A549 (cell line): ENCODE results near the gene ADORA3. TPM values are rescaled to one million over a fixed set of nuclear protein-coding genes. Genes with fewer than 3 reads are reported as not detected.
A peak's percentile ranks its signal among the peaks of the same experiment; 100 is the strongest.

Experiments
- ATAC-seq, 2 experiments: fragments of 200-7000 bp in 1 of 2; fragments of >200 bp in 1 of 2; cut with Nextera tagmentation in 1 of 2; cut with Tn5 transposase in 1 of 2; 3 replicates each; pipeline versions ENCODE4 v1.8.0 to v1.9.1; 2018 to 2020; ENCODE audit warnings: mild to moderate bottlenecking in 1 of 2, moderate library complexity in 1 of 2
- CTCF ChIA-PET: fragments of 300-600 bp; sonication (Branson Sonifier 250); formaldehyde crosslinking; extraction: SDS; loops from one replicate; lab custom pipeline; 2021; ENCODE audit warnings: antibody characterized with exemption, inconsistent platforms; lab: Yijun Ruan, JAX
- POLR2A ChIA-PET: fragments of 350-600 bp; formaldehyde crosslinking; extraction: SDS; loops from one replicate; lab custom pipeline; 2021; ENCODE audit warnings: antibody characterized with exemption, inconsistent platforms; lab: Yijun Ruan, JAX
- DNase-seq, 2 experiments: peaks; one replicate each; pipeline versions ENCODE4 v3.0.0 to v3.0.0-alpha.2; 2011 to 2016; ENCODE audit warnings: low read depth in 1 of 2, low spot score in 1 of 2
- FAIRE-seq: peaks from 2 replicates; lab custom pipeline; 2011; peaks lifted over from hg19 to GRCh38; lab: Jason Lieb, UNC
- H3K27ac ChIP-seq, 2 experiments: fragments of >200 bp; sonication (Bioruptor Twin); formaldehyde crosslinking; 3 replicates each; pipeline ENCODE4 v1.5.1; 2016 to 2017
- H3K4me1 ChIP-seq: fragments of >200 bp; sonication (Bioruptor Twin); formaldehyde crosslinking; 3 replicates; pipeline ENCODE4 v1.6.1; 2016
- H3K4me2 ChIP-seq: fragments of >200 bp; sonication (Bioruptor Twin); formaldehyde crosslinking; 3 replicates; pipeline ENCODE4 v1.6.1; 2016
- H3K4me3 ChIP-seq: fragments of >200 bp; sonication (Bioruptor Twin); formaldehyde crosslinking; 3 replicates; pipeline ENCODE4 v1.5.1; 2016
- H3K9me3 ChIP-seq: fragments of >200 bp; sonication (Bioruptor Twin); formaldehyde crosslinking; 3 replicates; pipeline ENCODE4 v1.6.1; 2016
- BHLHE40 ChIP-seq: IDR thresholded peaks from 2 replicates; pipeline ENCODE4 v1.6.1; 2012; ENCODE audit warnings: low read depth, low read length, inconsistent platforms
- CHD2 ChIP-seq: fragments of 150-350 bp; IDR thresholded peaks from 2 replicates; pipeline ENCODE4 v1.6.1; 2014; ENCODE audit warnings: low read length; ENCODE audit not compliant: partially characterized antibody
- EP300 ChIP-seq, 2 experiments: fragments of >200 bp; sonication (Bioruptor Twin); formaldehyde crosslinking; IDR thresholded peaks; 2 replicates in 1 of 2; 3 replicates in 1 of 2; pipeline ENCODE4 v1.6.1; 2016 to 2017
- ESRRA ChIP-seq: fragments of 150-350 bp; IDR thresholded peaks from 2 replicates; pipeline ENCODE4 v1.6.1; 2014; ENCODE audit warnings: mild to moderate bottlenecking, low read length, borderline replicate concordance
- FOXS1 ChIP-seq: fragments of 250-450 bp; sonication (Bioruptor Pico); IDR thresholded peaks from 2 replicates; pipeline ENCODE4 v1.5.0; 2020; ENCODE audit warnings: mild to moderate bottlenecking, moderate library complexity
- GATA3 ChIP-seq: IDR thresholded peaks from 2 replicates; pipeline ENCODE4 v1.6.1; 2012; ENCODE audit warnings: borderline replicate concordance
- HDAC2 ChIP-seq: fragments of 200-600 bp; sonication (generic); IDR thresholded peaks from 2 replicates; pipeline ENCODE4 v1.6.1; 2016
- HEYL ChIP-seq: fragments of 250-450 bp; sonication (Bioruptor Pico); IDR thresholded peaks from 2 replicates; pipeline ENCODE4 v1.8.0; 2021; ENCODE audit warnings: mild to moderate bottlenecking, moderate library complexity
- HOXB5 ChIP-seq: fragments of 250-450 bp; sonication (Bioruptor Pico); IDR thresholded peaks from 2 replicates; pipeline ENCODE4 v1.5.0; 2020; ENCODE audit warnings: mild to moderate bottlenecking, moderate library complexity
- JUNB ChIP-seq: fragments of >200 bp; sonication (Bioruptor Twin); formaldehyde crosslinking; IDR thresholded peaks from 2 replicates; pipeline ENCODE4 v1.6.1; 2016
- KDM1A ChIP-seq: fragments of 200-600 bp; sonication (generic); IDR thresholded peaks from 2 replicates; pipeline ENCODE4 v1.6.1; 2016; ENCODE audit warnings: low read depth, mild to moderate bottlenecking
- KDM5A ChIP-seq: fragments of 200-600 bp; sonication (generic); IDR thresholded peaks from 2 replicates; pipeline ENCODE4 v1.6.1; 2016; ENCODE audit warnings: antibody characterized with exemption, mild to moderate bottlenecking
- MYC ChIP-seq: IDR thresholded peaks from 2 replicates; pipeline ENCODE4 v1.6.1; 2012; ENCODE audit warnings: mild to moderate bottlenecking, inconsistent platforms, low read length, improper control_type of control experiment, borderline replicate concordance
- NFE2L2 ChIP-seq: fragments of 150-350 bp; conservative IDR thresholded peaks from 2 replicates; pipeline ENCODE4 v1.6.1; 2014; ENCODE audit warnings: low read length
- NPAS2 ChIP-seq: fragments of 250-450 bp; sonication (Bioruptor Pico); IDR thresholded peaks from 2 replicates; pipeline ENCODE4 v1.8.0; 2022; ENCODE audit warnings: mild to moderate bottlenecking, moderate library complexity, borderline replicate concordance
- POLR2AphosphoS2 ChIP-seq: conservative IDR thresholded peaks from 2 replicates; pipeline ENCODE4 v1.6.1; 2012; ENCODE audit warnings: low read length, improper control_type of control experiment, inconsistent platforms
- RARB ChIP-seq: fragments of 250-450 bp; sonication (Bioruptor Pico); IDR thresholded peaks from 2 replicates; pipeline ENCODE4 v1.8.0; 2021; ENCODE audit warnings: mild to moderate bottlenecking, moderate library complexity
- RFX5 ChIP-seq: fragments of 450-650 bp; IDR thresholded peaks from 2 replicates; pipeline ENCODE4 v1.7.1; 2014; ENCODE audit warnings: antibody characterized with exemption, mild to moderate bottlenecking, moderate library complexity
- RNF2 ChIP-seq: fragments of 200-600 bp; sonication (generic); IDR thresholded peaks from 2 replicates; pipeline ENCODE4 v1.6.1; 2016; ENCODE audit warnings: low read depth, mild to moderate bottlenecking, antibody characterized with exemption, moderate library complexity, borderline replicate concordance
- SREBF2 ChIP-seq: fragments of 450-650 bp; IDR thresholded peaks from 2 replicates; pipeline ENCODE4 v1.6.1; 2014; ENCODE audit warnings: mild to moderate bottlenecking, moderate library complexity
- TP53 ChIP-seq: fragments of 250-450 bp; sonication (Bioruptor Pico); IDR thresholded peaks from 2 replicates; pipeline ENCODE4 v1.5.0; 2021; ENCODE audit warnings: mild to moderate bottlenecking, moderate library complexity
- ZNF302 ChIP-seq: fragments of 250-450 bp; sonication (Bioruptor Pico); IDR thresholded peaks from 2 replicates; pipeline ENCODE4 v1.9.0; 2021; ENCODE audit warnings: inconsistent platforms, mild to moderate bottlenecking, moderate library complexity
- WGBS: methylation state at CpG from one replicate; pipeline ENCODE4 v1.1.6; 2017; ENCODE audit errors: missing lambda C conversion rate; 5-methylcytosine and 5-hydroxymethylcytosine counted together
- polyA plus RNA-seq, 4 experiments: library from polyadenylated mRNA; depleted of rRNA in 3 of 4; stranded (reverse); fragments of >200 nt; fragmentation: RNase III in 1 of 4; extraction: RNeasy Plus Mini Kit Qiagen cat#74134 plus additional on column Dnase treatment in 1 of 4; gene quantifications; 2 replicates in 3 of 4; 3 replicates in 1 of 4; pipeline ENCODE4 v1.2.3, GENCODE V29; 2011 to 2017
- TF ChIP-seq, protein P1 (sequence below): fragments of >200 bp; sonication (Bioruptor Twin); formaldehyde crosslinking; IDR thresholded peaks from 3 replicates; pipeline ENCODE4 v1.6.1; 2016
- TF ChIP-seq, protein P2 (sequence below): fragments of 450-650 bp; IDR thresholded peaks from 2 replicates; pipeline ENCODE4 v1.6.1; 2014; ENCODE audit warnings: antibody characterized with exemption
- TF ChIP-seq, protein P3 (sequence below): IDR thresholded peaks from 2 replicates; pipeline ENCODE4 v1.6.1; 2012
- TF ChIP-seq, protein P4 (sequence below): fragments of 250-450 bp; sonication (Bioruptor Pico); IDR thresholded peaks from 2 replicates; pipeline ENCODE4 v1.5.0; 2020; ENCODE audit warnings: low read depth, mild to moderate bottlenecking, moderate library complexity
- TF ChIP-seq, protein P5 (sequence below): IDR thresholded peaks from 2 replicates; pipeline ENCODE4 v1.6.1; 2012; ENCODE audit warnings: low read depth, borderline replicate concordance
- TF ChIP-seq, protein P6 (sequence below): fragments of >200 bp; sonication (Bioruptor Twin); formaldehyde crosslinking; IDR thresholded peaks from 3 replicates; pipeline ENCODE4 v1.5.1; 2016
- TF ChIP-seq, protein P7 (sequence below): fragments of 150-350 bp; IDR thresholded peaks from 2 replicates; pipeline ENCODE4 v1.6.1; 2014; ENCODE audit warnings: low read depth, mild to moderate bottlenecking, low read length

ADORA3 gene
- polyA plus RNA-seq, 2 of the 4 experiments (the other 2 are of a cell fraction) = not detected

DNA sequence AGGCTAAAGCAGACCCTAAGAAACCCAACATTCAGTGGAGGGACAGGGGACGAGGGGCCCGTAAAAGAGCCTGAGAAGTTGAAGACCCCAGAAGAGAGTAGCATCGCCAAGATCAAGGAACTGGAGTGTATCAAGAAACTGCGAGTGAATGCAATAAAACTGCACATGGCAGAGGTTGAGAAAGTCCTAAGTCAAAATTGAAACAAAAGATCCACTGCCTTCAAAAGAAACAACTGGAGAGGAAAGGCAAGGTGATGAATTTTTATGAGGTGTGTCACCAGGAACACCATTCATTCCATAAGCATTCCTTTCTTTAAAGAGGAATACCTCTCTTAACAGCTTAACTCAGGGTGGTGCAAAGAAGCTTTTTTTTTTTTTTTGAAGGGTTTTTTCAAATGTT is 38.3 kb upstream of the ADORA3 start:
- Histone ChIP-seq H3K27ac (peak overlapping the region in 1 of 2 experiments; percentile 58; a peak in 2 of 6 replicates), H3K4me3 (no peak overlapping the region), H3K4me1 (peaks cover 17% of the 10 kb centered on the region; the same call in 2 of the 3 replicates), H3K4me2 (peak overlapping the region; percentile 48; the same call in 2 of the 3 replicates), H3K9me3 (no peaks in the 10 kb centered on the region)
- ATAC-seq (peak; percentile 34 to 56; a peak in 4 of 6 replicates), DNase-seq (no peak), FAIRE-seq (no peak)
- 23% methylated on average over 4 of the region's 4 CpGs for WGBS
- ChIA-PET POLR2A (interaction anchor here (0.5 to 1.3 kb wide), 3 partner anchors 11 to 197 kb away, joined by 3 read pairs; partner anchors contain the start of gene INKA2), CTCF (interaction anchor here (0.6 kb wide), 1 partner anchor 10 kb away, joined by 3 read pairs; no protein-coding TSS in a partner anchor)
- TF ChIP-seq HDAC2 (no peak), BHLHE40 (no peak), MYC (no peak), POLR2AphosphoS2 (no peak), NFE2L2 (no peak), KDM5A (no peak), FOXS1 (CRISPR knock-in tag) (no peak), ESRRA (no peak), CHD2 (no peak), SREBF2 (no peak), NPAS2 (CRISPR knock-in tag) (no peak)
- TF ChIP-seq, protein P1, sequence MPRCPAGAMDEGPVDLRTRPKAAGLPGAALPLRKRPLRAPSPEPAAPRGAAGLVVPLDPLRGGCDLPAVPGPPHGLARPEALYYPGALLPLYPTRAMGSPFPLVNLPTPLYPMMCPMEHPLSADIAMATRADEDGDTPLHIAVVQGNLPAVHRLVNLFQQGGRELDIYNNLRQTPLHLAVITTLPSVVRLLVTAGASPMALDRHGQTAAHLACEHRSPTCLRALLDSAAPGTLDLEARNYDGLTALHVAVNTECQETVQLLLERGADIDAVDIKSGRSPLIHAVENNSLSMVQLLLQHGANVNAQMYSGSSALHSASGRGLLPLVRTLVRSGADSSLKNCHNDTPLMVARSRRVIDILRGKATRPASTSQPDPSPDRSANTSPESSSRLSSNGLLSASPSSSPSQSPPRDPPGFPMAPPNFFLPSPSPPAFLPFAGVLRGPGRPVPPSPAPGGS = no peak
- TF ChIP-seq, protein P2, sequence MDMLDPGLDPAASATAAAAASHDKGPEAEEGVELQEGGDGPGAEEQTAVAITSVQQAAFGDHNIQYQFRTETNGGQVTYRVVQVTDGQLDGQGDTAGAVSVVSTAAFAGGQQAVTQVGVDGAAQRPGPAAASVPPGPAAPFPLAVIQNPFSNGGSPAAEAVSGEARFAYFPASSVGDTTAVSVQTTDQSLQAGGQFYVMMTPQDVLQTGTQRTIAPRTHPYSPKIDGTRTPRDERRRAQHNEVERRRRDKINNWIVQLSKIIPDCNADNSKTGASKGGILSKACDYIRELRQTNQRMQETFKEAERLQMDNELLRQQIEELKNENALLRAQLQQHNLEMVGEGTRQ = no peak
- TF ChIP-seq, protein P3, sequence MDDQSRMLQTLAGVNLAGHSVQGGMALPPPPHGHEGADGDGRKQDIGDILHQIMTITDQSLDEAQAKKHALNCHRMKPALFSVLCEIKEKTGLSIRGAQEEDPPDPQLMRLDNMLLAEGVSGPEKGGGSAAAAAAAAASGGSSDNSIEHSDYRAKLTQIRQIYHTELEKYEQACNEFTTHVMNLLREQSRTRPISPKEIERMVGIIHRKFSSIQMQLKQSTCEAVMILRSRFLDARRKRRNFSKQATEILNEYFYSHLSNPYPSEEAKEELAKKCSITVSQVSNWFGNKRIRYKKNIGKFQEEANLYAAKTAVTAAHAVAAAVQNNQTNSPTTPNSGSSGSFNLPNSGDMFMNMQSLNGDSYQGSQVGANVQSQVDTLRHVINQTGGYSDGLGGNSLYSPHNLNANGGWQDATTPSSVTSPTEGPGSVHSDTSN = no peak
- TF ChIP-seq, protein P4, sequence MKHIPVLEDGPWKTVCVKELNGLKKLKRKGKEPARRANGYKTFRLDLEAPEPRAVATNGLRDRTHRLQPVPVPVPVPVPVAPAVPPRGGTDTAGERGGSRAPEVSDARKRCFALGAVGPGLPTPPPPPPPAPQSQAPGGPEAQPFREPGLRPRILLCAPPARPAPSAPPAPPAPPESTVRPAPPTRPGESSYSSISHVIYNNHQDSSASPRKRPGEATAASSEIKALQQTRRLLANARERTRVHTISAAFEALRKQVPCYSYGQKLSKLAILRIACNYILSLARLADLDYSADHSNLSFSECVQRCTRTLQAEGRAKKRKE (CRISPR knock-in tag) = no peak
- TF ChIP-seq, all 56 proteins: peak for 0

DNA sequence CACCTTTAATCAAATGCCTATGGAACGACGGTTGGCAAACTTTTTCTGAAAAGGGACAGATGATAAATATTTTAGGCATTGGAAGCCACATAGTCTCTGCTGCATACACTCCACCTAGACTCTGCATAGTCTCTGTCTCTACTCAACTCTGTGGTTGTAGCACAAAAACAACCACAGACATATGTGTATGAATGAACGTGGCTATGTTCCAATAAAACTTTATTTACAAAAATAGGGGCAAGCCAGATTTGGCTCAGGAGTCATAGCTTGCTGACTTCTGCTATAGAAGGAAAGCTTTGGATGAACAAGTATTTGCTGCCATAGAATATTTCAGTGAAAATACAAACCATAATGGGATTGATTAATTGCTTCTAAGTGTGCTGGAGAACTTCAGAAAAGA is 37.5 kb upstream of the ADORA3 start:
- ChIA-PET CTCF (interaction anchor here (2.0 kb wide), 1 partner anchor 32 kb away, joined by 7 read pairs; no protein-coding TSS in a partner anchor), POLR2A (interaction anchor here (1.3 kb wide), 1 partner anchor 198 kb away, joined by 3 read pairs; the partner anchor contains the start of gene INKA2)
- TF ChIP-seq, protein P5, sequence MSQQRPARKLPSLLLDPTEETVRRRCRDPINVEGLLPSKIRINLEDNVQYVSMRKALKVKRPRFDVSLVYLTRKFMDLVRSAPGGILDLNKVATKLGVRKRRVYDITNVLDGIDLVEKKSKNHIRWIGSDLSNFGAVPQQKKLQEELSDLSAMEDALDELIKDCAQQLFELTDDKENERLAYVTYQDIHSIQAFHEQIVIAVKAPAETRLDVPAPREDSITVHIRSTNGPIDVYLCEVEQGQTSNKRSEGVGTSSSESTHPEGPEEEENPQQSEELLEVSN = no peak
- TF ChIP-seq JUNB = no peak
- TF ChIP-seq RARB = no peak
- TF ChIP-seq HEYL = no peak
- TF ChIP-seq TP53 = no peak
- no peak for TF ChIP-seq KDM1A
- TF ChIP-seq HOXB5 = no peak
- TF ChIP-seq, protein P6, sequence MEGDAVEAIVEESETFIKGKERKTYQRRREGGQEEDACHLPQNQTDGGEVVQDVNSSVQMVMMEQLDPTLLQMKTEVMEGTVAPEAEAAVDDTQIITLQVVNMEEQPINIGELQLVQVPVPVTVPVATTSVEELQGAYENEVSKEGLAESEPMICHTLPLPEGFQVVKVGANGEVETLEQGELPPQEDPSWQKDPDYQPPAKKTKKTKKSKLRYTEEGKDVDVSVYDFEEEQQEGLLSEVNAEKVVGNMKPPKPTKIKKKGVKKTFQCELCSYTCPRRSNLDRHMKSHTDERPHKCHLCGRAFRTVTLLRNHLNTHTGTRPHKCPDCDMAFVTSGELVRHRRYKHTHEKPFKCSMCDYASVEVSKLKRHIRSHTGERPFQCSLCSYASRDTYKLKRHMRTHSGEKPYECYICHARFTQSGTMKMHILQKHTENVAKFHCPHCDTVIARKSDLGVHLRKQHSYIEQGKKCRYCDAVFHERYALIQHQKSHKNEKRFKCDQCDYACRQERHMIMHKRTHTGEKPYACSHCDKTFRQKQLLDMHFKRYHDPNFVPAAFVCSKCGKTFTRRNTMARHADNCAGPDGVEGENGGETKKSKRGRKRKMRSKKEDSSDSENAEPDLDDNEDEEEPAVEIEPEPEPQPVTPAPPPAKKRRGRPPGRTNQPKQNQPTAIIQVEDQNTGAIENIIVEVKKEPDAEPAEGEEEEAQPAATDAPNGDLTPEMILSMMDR = no peak
- TF ChIP-seq, protein P7, sequence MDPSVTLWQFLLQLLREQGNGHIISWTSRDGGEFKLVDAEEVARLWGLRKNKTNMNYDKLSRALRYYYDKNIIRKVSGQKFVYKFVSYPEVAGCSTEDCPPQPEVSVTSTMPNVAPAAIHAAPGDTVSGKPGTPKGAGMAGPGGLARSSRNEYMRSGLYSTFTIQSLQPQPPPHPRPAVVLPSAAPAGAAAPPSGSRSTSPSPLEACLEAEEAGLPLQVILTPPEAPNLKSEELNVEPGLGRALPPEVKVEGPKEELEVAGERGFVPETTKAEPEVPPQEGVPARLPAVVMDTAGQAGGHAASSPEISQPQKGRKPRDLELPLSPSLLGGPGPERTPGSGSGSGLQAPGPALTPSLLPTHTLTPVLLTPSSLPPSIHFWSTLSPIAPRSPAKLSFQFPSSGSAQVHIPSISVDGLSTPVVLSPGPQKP = no peak
- no peak for TF ChIP-seq ZNF302
- no peak for TF ChIP-seq HDAC2
- no peak for TF ChIP-seq NFE2L2
- TF ChIP-seq RFX5 = no peak
- TF ChIP-seq GATA3 = no peak
- no peak for TF ChIP-seq RNF2
- TF ChIP-seq EP300 (IDR thresholded peaks at IDR 0.05) = no peak
- FAIRE-seq = no peak
- no peaks in the 10 kb centered on the region for H3K9me3 ChIP-seq
- H3K4me2 ChIP-seq = no peak overlapping the region
- H3K27ac ChIP-seq = no peak overlapping the region
- no peak overlapping the region for H3K4me3 ChIP-seq
- DNase-seq = no peak
- H3K4me1 ChIP-seq = peaks cover 17% of the 10 kb centered on the region; the same call in 2 of the 3 replicates
- ATAC-seq = no peak
- 73% methylated on average over 3 of the region's 3 CpGs for WGBS
